ENCODE data around the gene ZNF302. TPM values are rescaled to one million over a fixed set of nuclear protein-coding genes. Genes with fewer than 3 reads are reported as not detected.

The ZNF302 gene
- polyA plus RNA-seq, result 92.6 and 107 TPM in 2 replicates
- polyA minus RNA-seq, result 63.8 and 66.8 TPM in 2 replicates

- H3F3A ChIP-seq (ENCODE audit: insufficient read depth, low read length, poor library complexity, severe bottlenecking), result peaks cover 4% of the 10 kb centered on the region
- H3K9ac ChIP-seq (ENCODE audit: low read length), result peak within 1 kb of the TSS; percentile 91
- peak within 1 kb of the TSS; percentile 96 for H3K27ac ChIP-seq (ENCODE audit: low read length)
- H4K20me1 ChIP-seq (ENCODE audit: insufficient read depth), result no peaks in the 10 kb centered on the region
- H3K79me2 ChIP-seq (replicated peaks; ENCODE audit: insufficient read depth, low read length), result peaks cover 11% of the 10 kb centered on the region
- peak within 1 kb of the TSS; percentile 64 for H3K4me2 ChIP-seq (ENCODE audit: low read length)
- TF ChIP-seq POLR2AphosphoS5 (IDR thresholded peaks at IDR 0.05), result peak; percentile 83
- TF ChIP-seq SMC3 (conservative IDR thresholded peaks at IDR 0.05; ENCODE audit: poor library complexity), result no peak
- TF ChIP-seq RAD21 (conservative IDR thresholded peaks at IDR 0.05), result no peak
- no peak for TF ChIP-seq EZH2 (IDR thresholded peaks at IDR 0.05; ENCODE audit: borderline replicate concordance, insufficient read depth, low read length, poor library complexity, severe bottlenecking)
- TF ChIP-seq EP300 (conservative IDR thresholded peaks at IDR 0.05; ENCODE audit: poor library complexity, severe bottlenecking), result no peak
- TF ChIP-seq REST (IDR thresholded peaks at IDR 0.05; ENCODE audit: borderline replicate concordance), result peak; percentile 56
- peak; percentile 69 for TF ChIP-seq TAF1 (IDR thresholded peaks at IDR 0.05; ENCODE audit: low read depth)
- peak; percentile 14 for TF ChIP-seq CTCF (IDR thresholded peaks at IDR 0.05; ENCODE audit: poor library complexity, severe bottlenecking)
- TF ChIP-seq MXI1 (conservative IDR thresholded peaks at IDR 0.05; ENCODE audit: poor library complexity, severe bottlenecking), result peak; percentile 84
- H3K9me3 ChIP-seq (ENCODE audit: low read length), result peaks cover 5% of the 10 kb centered on the region
- peak within 1 kb of the TSS; percentile 93 for H3K4me3 ChIP-seq (ENCODE audit: low read length)
- H3K27me3 ChIP-seq (ENCODE audit: insufficient read depth, low read depth, low read length), result no peaks in the 10 kb centered on the region
- no peaks in the 10 kb centered on the region for H3K9me2 ChIP-seq (ENCODE audit: insufficient read depth, low read length)
- H3K36me3 ChIP-seq (ENCODE audit: insufficient read depth, low read length), result peaks cover 12% of the 10 kb centered on the region
- H2AFZ ChIP-seq (ENCODE audit: low read depth, low read length), result peak within 1 kb of the TSS; percentile 92
Measured at GRCh38 chr19:34677386-34678084, at the start of gene ZNF302. ZNF302 (plus strand) TSS chr19:34677678; CDS start chr19:34678805, 1,127 bp downstream.

GRCh38 chr19:34633802-34634201, 43.7 kb upstream of the ZNF302 start:
- Histone ChIP-seq H3K36me3 (ENCODE audit: insufficient read depth, low read length) (no peaks in the 10 kb centered on the region), H3K79me2 (replicated peaks; ENCODE audit: insufficient read depth, low read length) (no peaks in the 10 kb centered on the region), H3K9me3 (ENCODE audit: low read length) (no peaks in the 10 kb centered on the region), H3K9me2 (ENCODE audit: insufficient read depth, low read length) (no peaks in the 10 kb centered on the region), H3K4me3 (ENCODE audit: low read length) (no peak overlapping the region), H3K27ac (ENCODE audit: low read length) (no peak overlapping the region), H3K27me3 (ENCODE audit: insufficient read depth, low read depth, low read length) (no peaks in the 10 kb centered on the region), H3F3A (ENCODE audit: insufficient read depth, low read length, poor library complexity, severe bottlenecking) (no peaks in the 10 kb centered on the region), H3K9ac (ENCODE audit: low read length) (no peak overlapping the region), H4K20me1 (ENCODE audit: insufficient read depth) (no peaks in the 10 kb centered on the region), H3K4me2 (ENCODE audit: low read length) (no peak overlapping the region), H2AFZ (ENCODE audit: low read depth, low read length) (no peak overlapping the region)
- TF ChIP-seq POLR2AphosphoS5 (IDR thresholded peaks at IDR 0.05) (no peak), TAF1 (IDR thresholded peaks at IDR 0.05; ENCODE audit: low read depth) (no peak), MXI1 (conservative IDR thresholded peaks at IDR 0.05; ENCODE audit: poor library complexity, severe bottlenecking) (no peak), EP300 (conservative IDR thresholded peaks at IDR 0.05; ENCODE audit: poor library complexity, severe bottlenecking) (no peak), SMC3 (conservative IDR thresholded peaks at IDR 0.05; ENCODE audit: poor library complexity) (no peak), REST (IDR thresholded peaks at IDR 0.05; ENCODE audit: borderline replicate concordance) (no peak), CTCF (IDR thresholded peaks at IDR 0.05; ENCODE audit: poor library complexity, severe bottlenecking) (no peak), RAD21 (conservative IDR thresholded peaks at IDR 0.05) (no peak), EZH2 (IDR thresholded peaks at IDR 0.05; ENCODE audit: borderline replicate concordance, insufficient read depth, low read length, poor library complexity, severe bottlenecking) (no peak)
